GM18526 (cell line): ENCODE data around the gene BPHL.

ENCODE experiments used
- POLR2A ChIP-seq: IDR thresholded peaks from 3 replicates; pipeline ENCODE4 v1.6.1; 2011; ENCODE audit not compliant: insufficient read length; ENCODE audit errors: extremely low read depth

Gene BPHL

GRCh38 chr6:3196770-3197169 is 78.3 kb downstream of the BPHL start:
- no peak for TF ChIP-seq POLR2A

- no peak for TF ChIP-seq POLR2A
These were observed 80.9 kb downstream of the BPHL start for GRCh38 chr6:3199382-3199781.

DNA sequence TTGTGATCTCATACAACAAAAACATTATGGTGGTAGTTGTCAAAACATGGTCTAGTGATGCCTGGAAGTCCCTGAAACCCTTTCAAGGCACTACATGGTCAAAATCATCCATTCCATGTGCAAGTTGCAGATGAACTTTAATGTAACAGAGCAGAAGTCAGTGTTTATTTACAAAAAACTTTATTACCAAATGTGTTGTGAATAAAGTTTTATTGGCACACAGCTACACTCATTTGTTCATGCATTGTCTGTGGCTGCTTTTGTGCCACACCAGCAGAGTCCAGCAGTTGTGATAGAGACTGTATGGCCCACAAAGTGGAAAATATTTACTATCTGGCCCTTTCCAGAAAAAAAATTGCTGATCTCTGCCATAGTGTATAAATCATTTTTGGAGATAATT is 82.2 kb downstream of the BPHL start:
- TF ChIP-seq POLR2A: no peak

GRCh38 chr6:3201388-3201787 is 82.9 kb downstream of the BPHL start:
- TF ChIP-seq POLR2A: no peak
